GM12873 (cell line): ENCODE results near the gene ZNF277.

Source experiments
- TF ChIP-seq, protein P1 (sequence below): IDR thresholded peaks from 2 replicates; pipeline ENCODE4 v1.5.1; 2012; ENCODE audit warnings: low read depth, mild to moderate bottlenecking, moderate library complexity, low read length, control low read depth; ENCODE audit not compliant: insufficient read depth; ENCODE audit errors: missing control alignments

ZNF277 gene

GRCh38 chr7:112282476-112283188 lies 76.1 kb downstream of the ZNF277 start:
- TF ChIP-seq, protein P1, sequence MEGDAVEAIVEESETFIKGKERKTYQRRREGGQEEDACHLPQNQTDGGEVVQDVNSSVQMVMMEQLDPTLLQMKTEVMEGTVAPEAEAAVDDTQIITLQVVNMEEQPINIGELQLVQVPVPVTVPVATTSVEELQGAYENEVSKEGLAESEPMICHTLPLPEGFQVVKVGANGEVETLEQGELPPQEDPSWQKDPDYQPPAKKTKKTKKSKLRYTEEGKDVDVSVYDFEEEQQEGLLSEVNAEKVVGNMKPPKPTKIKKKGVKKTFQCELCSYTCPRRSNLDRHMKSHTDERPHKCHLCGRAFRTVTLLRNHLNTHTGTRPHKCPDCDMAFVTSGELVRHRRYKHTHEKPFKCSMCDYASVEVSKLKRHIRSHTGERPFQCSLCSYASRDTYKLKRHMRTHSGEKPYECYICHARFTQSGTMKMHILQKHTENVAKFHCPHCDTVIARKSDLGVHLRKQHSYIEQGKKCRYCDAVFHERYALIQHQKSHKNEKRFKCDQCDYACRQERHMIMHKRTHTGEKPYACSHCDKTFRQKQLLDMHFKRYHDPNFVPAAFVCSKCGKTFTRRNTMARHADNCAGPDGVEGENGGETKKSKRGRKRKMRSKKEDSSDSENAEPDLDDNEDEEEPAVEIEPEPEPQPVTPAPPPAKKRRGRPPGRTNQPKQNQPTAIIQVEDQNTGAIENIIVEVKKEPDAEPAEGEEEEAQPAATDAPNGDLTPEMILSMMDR, result no peak

DNA sequence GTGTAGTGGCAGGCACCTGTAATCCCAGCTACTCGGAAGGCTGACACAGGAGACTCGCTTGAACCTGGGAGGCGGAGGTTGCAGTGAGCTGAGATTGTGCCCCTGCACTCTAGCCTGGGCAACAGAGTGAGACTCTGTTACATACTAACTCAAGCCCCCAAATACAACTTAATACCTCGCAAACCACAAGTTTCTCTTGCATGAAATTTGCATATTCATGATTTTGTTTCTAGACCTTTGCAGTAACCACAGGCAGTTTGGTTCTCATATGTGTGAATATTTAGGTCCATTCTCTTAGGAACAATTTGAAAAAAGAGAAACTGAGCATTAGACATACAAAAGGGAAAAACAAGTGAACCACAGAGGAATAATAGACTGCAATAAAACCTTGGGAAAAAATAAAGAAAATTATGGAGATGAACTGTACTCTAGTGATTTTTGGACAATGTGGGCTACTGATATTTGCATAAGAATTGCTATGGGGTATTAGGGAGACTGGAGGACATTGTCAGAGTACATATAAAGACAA lies 77.0 kb downstream of the ZNF277 start:
- TF ChIP-seq, protein P1, result no peak

DNA sequence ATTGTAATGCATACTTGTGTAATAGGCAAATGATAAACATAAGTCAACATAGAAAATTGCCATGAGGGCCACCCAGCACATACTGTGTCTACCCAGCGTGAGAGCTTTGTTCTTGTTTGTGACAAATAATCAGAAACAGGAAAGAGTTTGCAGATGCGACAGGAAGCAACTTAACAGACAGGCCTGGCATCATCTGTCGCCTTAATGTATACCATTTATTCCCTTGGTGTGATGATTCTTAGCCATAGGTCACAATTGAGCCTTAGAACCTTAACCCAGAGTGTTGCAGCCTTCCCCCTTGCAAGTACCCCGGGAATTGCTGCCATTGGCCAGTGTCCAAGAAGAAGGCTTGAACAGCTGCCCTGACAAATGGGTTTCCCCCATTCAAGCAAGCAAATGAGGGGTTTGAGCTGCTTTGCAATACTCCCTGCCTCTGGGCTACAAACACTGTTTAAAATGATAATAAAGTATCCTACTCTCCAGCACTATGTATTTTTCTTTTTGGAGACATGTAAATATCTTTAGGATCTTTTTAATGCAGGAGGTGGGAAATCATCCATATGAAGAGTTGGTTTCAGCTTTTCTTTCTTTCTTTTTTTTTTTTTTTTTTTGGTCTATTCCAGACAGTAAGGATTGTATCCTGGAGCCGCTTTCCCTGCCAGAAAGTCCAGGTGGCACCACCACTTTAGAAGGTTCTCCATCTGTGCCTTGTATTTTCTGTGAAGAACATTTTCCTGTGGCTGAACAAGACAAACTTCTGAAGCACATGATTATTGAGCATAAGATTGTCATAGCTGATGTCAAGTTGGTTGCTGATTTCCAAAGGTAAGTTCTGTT lies 80.0 kb downstream of the ZNF277 start:
- TF ChIP-seq, protein P1, result no peak

GRCh38 chr7:112288301-112288700 lies 81.8 kb downstream of the ZNF277 start:
- TF ChIP-seq, protein P1, result no peak

GRCh38 chr7:112290065-112290464 lies 83.6 kb downstream of the ZNF277 start:
- TF ChIP-seq, protein P1, result no peak

DNA sequence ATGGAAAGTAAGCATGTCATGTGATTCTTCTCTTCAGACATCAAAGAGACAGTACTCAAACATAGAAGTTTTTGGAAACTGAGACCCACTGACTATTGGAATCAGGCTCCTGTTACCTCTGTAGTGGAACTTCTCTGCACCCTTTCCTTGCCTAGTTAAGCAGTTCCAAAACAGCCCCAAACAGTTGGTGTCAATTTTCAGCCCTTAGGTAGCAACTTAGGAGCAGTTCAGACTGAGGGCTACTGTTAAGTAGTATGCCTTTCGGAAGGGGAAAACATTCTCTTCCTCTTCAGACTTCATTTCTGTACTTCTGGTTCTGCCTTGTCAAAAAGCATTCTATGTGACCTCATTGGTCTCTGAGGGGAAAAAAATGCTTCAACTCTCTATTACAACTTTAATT lies 85.7 kb downstream of the ZNF277 start:
- TF ChIP-seq, protein P1, result no peak

DNA sequence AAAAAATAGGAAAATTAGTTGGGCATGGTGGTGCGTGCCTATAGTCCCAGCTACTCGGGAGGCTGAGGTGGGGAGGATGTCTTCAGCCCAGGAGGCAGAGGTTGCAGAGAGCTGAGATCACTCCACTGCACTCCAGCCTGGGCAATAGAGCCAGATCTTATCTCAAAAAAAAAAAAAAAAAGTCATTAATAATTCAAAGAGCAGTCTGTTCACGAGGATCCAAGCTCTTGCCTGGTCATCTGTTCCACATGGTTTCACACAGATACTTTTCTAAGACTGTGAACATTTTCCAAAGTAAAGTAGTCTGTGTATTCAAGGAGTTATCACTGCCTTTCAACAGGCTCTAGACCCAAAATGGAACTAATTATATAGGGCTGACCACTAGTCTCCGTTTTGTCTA lies 86.9 kb downstream of the ZNF277 start:
- TF ChIP-seq, protein P1, result no peak
